Stimulated activated CD8-positive, alpha-beta memory T cell treated with anti-CD3 and anti-CD28 coated beads, Interleukin-7, amount 100 ng/mL, for 24 hours (primary cell): ENCODE data around the gene FLNC.

Experiments used
- DNase-seq: peaks from one replicate; pipeline ENCODE4 v3.0.0-alpha.2; 2020; ENCODE audit warnings: low read depth

Gene FLNC

DNA sequence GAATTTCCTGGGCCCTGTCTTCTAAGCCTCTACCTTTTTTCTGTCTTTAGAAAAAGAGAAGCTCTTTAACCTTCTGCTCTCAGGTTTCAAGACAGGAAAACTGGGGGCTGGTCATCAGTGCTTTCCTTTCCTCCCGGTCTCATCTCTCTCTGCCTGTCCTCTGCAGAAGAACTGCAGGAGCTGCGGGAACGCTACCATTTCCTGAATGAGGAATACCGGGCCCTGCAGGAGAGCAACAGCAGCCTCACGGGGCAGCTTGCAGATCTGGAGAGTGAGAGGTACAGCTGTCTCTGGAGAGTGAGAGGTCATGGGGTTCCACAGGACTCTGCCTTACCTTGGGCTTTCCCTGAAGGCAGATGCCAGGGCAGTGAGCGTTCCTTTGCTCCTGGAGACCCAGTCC, 25.7 kb upstream of the FLNC start:
- no peak for DNase-seq

DNA sequence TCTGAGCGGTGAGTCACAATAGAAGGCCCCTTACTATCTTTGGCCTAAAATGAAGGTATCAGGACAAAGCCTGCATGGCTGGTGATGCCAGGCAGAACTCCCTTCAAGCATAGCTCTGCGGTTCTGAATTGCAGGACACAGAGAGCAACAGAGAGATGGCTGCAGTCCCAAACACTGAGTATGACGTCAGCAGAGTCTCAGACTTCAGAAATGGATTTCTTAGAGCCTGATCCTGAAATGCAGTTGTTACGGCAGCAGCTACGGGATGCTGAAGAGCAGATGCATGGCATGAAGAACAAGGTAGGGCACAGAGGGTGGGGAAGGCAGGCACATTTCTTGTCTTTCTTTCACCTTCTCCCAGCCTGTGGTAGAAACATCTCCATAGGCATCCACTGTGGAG, 25.0 kb upstream of the FLNC start:
- no peak for DNase-seq

DNA sequence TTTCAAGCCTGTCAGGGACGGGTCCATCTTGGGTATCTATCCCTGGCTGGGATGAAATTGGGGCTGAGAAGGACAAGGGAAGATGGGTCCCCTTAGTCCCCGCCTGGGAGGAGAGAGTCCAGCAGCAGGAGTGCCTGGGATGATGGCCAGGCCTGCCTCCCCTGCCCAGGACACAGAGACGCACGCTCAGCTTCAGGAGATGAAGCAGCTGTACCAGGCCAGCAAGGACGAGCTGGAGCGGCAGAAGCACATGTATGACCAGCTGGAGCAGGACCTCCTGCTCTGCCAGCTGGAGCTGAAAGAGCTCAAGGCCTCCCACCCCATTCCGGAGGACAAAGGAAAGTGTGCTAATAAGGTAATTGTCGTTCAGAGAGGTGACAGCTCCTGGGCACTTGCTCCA, 23.0 kb upstream of the FLNC start:
- no peak for DNase-seq

DNA sequence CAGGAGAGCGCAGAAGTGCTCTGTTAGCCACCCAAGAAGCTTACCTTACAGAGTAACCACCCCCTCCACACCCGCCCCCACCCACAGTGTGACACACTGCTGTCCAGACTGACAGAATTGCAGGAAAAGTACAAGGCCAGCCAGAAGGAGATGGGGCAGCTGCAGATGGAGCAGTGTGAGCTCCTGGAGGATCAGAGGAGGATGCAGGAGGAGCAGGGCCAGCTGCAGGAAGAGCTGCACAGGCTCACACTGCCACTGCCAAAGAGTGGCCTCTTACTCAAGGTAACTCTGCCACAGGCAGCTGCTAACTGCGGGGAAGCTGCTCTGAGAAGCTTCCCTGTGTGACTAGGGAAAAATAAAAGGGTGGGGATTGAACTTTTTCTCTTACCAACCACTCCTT, 20.8 kb upstream of the FLNC start:
- DNase-seq = no peak

DNA sequence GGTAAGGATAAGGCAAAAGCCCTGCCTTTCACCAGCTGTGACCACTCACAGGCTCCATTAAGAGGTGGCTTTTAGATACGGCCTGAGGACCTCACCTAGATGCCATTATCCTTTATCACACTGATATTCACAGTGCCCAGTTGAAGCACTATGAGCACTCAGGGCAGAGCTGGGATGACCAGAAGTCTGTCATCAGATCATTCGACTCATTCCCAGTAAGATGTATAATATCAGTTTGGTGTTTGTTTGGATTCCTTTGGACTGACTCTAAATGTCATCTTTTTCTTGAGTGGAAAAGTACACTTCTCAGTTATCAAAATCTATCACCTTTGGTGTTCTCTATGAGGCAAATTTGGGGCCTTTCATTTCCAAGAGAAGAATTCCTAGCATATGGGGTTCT, 19.7 kb upstream of the FLNC start:
- DNase-seq = no peak

DNA sequence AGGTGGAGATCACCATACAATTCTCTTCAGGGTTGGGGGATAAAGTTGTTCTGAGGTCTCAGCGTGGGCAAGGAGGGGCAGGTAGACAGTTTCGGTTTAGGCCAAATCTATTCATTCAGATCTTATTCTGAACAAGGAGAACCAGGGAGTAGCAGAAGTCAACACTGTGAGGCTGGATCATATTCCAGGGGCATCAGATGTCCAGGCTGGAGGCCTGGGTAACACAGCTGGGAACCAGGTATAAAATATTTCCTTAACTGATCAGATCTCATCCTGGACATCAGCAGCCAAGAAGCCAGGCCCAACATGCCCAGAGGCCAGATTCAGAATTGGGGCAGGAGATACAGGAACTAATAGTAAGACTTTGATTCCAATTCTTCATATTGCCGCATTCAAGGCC, 19.2 kb upstream of the FLNC start:
- no peak for DNase-seq

DNA sequence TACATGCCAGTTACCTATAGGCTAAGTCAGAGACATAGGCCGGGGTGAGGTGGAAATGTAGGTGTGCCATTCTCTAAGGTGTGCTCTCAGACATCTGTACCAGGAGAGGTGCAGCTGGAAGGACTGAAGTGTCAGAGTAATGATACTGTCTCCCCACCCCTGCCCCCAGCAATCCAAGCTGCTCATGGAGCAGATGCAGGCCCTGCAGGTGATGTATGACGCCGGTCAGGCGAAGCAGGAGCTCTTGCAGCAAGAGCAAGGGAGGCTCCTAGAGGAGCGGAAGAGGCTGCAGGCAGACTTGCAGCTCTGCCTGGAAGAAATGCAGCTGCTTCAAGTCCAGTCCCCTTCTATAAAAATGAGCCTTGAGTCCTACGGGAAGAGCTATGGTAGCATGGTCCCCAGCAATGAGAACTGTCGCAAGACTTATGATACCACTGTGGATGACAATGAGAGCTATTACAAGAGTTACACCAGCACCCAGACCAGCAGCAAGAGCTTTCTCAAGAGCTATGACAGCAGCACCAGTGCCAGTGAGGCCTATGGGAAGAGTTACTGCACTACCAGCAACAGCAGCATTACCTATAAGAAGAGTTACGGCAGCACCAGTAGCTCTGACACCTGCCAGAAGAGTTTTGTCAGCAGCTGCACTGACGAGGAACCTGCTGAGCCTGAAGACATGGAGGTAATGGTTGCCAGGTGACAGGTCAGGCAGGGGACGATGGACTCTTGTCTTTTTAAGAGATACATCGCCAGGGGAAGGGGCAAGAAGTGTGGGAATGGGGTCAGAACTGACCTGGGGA, 18.4 kb upstream of the FLNC start:
- DNase-seq = no peak

DNA sequence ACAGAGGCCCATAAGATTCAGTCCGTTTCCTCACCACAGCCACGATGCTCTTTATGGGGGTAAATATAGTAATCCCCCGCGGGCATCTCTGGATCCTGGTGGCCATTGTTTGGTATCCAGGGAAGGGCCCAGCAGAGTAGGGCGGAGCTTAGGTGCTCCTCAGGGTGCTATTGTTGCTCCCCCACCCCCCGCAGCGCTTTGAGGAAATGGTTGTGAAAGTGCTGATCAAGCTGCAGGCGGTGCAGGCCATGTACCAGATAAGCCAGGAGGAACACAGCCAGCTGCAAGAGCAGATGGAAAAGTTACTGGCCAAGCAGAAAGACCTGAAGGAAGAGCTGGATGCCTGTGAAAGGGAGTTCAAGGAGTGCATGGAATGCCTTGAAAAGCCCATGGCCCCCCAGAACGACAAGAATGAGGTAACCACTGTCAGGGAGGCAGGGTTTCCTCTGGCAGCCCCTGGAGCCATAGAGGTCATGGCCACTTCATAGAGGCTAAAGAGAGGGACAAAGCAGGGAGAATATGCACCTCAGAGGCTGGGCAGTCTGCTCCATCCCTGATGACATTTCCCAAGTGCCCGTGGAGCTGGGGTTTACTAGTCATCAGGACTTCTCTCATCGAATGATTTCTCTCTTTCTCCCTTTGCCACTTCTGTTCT, 17.6 kb upstream of the FLNC start:
- no peak for DNase-seq

DNA sequence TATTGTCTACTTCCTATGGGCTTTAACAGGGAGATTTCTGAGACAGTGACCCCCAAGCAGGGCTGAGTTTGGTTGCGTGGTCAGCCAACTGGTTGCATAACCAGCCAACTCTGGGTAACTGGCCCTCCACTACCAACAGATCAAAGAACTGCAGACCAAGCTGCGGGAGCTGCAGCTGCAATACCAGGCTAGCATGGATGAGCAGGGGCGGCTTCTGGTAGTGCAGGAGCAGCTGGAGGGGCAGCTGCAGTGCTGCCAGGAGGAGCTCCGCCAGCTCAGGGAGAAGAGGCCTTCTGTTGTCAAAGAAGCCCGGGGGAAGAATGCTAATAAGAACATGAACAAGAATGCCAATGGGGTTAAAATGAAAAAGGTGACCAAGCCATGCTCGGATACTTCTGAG, 15.7 kb upstream of the FLNC start:
- no peak for DNase-seq

DNA sequence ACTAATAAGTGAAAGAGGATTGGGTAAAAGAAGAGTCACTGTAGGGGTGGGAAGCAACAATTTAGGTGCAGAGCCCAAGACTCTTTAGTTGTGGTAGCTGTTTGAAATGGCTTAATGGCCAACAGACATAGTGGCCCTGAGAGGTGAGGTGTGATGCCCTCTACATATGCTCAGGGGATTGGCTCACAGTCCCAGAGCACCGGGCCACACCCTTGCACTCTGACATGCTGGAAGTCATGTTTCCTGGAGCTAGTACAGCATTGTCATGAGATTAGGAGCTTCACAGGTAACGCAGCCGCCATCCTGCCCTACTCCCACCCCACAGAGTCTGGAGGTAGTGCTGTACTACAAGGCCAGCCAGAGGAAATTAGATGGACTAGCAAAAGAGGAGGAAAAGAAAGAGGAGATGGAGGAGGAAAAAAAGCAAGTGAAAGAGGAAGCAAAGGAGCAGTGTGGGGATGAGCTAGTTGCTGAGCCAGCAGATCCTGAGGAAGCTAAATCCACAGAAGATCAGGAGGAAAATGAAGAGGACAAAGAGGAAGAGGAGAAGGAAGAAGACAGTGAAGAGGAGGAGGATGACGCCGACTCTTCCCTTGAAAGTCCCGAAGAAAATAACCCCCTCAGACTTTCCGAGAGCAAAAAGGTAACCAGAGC, 14.8 kb upstream of the FLNC start:
- no peak for DNase-seq

DNA sequence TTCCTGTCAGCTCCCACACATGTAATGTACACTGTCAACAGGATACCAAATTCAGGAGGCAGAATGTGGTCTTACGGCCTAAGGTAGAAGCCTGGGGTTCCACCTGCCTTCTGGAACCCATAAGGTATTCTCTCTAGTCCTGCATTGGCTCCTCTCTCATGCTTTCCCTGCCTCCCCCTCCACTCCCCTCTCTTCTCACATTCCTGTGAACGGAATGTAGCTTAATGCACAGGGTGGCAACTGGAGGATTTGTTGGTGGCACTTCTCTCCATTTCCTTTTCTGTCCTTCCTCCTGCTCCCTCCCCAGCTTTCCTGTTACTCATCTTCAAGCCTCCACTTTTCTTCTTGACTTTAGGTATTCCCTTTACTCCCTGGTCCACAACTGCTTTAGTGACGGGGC, 11.5 kb upstream of the FLNC start:
- DNase-seq = no peak

DNA sequence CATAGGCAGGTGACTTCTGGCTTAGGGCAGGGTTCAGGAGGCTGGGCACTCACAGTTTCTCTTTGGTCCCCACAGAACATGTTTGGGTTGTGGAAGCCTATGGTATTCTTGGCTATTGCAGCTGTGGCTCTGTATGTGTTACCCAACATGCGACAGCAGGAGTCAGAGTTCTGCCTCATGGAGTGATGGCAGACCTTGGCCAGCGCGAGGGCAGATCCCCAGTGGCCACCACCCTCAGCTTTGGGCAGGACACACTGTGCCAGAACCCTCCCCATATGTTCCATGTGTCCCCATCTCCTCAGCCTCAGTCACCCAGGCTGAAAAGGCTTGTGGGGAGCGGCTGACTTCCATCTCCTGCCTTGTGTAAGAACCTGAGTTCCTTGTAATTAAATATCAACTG, 8.5 kb upstream of the FLNC start:
- DNase-seq = no peak

DNA sequence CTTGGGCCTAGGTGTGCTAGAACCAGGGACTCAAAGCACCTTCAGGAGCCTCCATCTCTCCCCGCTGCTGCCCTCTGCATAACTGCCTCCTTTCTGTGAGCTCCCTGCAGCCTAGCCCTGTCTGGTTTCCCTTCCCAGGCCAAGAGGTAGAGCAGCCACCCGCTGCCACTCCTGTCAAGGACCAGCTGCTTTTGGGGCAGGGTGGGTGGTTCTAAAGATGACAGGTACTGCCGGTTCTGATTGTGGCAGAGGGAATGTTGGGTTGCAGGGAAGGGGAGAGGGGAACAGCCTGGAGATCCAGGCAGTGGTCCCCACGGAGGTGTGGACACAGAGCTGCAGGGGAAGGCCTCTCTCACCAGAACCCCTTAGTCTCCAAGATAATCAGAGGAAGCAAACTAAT, 3.7 kb upstream of the FLNC start:
- DNase-seq = no peak

DNA sequence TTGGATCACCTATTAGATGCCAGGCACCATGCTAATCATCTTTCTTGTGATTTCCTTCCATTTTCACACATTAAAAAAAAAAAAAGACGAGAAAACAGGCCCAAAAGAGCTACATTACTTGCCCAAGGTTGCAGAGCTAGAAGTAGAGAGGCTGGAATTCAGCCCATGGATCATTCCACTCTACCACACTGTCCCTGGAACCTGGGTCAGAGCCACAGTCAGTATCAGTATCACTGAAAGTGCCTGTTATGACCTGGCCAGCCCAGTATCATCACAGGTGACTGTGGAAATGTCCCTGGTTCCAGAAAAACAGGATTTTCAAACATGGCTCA, 3.3 kb upstream of the FLNC start:
- DNase-seq = no peak

DNA sequence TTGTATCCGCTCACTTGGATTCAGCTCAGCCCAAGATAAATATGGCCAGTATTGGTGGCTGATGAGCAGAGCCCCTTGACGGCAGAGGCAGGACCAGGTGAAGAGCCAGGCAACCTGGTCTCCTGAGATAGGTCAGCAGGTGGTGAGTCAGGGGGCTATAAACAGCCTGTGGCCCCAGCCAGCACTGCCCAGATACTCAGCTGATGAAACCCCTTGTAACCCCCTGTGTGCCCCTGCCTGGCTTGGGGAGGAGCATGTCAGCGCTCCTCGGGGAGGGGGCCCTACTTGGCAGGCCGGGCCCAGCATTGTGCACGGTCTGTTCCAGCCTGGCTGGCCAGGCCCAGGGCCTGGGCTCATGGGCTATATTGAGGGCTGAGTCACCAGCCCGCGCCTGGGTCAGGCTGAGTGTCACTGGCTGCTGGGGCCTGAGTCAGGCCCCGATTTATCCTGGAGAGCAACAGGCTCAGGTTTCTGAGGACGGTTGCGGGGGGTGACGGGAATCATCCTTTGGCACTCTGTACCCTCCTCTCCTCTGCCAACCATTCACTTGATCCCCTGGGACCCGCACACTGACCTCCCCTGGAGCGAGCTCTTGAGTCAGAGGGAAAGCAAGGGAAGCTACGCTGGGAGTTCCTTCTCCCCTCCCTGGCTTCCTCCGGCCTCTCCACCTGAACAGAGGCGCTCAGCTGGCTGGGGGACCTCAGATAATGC, 2.8 kb upstream of the FLNC start:
- DNase-seq = no peak

DNA sequence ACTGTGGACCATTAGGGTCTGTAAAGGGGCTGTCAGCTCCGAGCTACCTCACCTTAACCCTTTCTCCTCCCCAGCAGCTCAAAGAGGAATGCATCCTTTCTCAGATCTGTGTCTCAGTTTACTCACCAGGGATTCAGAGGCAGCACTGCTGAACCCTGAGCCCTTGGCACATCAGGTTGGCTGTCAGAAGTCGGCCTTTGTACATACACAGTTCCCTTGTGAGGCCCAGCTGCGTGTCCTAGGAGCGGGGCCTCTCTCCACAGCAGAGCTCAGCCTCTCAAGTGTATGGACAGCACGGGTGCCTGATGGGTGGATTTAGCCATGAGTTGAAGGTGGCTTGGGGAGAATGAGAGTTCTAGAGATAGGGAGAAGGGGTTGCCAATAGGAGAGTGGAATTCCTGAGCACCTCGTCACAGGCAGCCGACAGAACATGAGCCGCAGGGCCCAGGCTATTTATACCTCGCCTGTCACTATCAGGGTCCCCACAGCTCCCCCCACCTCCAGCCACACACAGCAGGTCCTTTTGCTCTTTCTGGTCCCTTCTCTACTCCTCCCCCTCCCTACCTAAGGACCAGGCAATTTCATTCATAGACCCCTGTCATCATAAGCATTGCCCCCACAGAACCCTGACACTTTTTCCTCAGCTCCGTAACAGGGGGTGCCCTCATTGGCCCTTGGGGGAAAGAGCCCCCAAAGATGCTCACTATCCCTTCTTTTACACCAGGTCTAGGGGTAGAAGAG, 2.1 kb upstream of the FLNC start:
- DNase-seq = no peak

DNA sequence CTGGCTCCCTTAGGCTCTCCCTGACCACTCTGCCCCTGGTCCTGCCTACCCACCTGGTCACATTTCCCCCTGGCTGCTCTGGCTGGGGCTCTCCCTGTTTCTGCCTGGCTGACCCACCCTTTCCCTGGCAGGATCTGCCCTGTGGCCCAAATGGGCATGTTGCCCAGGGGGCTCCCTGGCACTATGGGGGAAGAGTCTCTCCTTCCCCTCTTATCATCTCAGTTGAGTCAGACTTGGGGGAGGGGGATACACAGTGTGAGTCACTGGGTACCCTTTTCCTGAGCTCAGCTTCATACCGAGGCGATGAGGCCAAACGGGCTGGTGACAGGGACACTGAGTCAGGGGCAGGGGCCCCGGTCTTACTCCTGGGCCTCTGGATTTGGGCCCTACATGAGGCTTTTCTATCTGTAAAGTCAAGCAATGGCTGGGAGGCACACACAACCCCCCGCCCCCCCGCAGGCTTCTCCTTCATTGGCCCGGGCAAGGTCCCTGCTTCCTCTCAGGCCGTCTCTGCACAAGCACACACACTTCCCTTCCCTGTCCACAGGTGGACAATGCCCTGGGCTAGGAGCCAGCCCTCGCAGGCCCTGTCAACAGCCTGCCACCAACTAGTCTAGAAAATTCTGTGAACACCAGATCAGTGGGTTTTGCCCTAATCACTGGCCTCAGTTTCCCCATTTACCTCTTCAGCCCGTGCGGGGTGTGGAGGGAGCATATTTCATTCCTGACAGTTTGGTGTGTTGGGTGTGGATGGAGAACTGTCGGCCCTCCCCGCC, 627 bp upstream of the FLNC start:
- DNase-seq = no peak

DNA sequence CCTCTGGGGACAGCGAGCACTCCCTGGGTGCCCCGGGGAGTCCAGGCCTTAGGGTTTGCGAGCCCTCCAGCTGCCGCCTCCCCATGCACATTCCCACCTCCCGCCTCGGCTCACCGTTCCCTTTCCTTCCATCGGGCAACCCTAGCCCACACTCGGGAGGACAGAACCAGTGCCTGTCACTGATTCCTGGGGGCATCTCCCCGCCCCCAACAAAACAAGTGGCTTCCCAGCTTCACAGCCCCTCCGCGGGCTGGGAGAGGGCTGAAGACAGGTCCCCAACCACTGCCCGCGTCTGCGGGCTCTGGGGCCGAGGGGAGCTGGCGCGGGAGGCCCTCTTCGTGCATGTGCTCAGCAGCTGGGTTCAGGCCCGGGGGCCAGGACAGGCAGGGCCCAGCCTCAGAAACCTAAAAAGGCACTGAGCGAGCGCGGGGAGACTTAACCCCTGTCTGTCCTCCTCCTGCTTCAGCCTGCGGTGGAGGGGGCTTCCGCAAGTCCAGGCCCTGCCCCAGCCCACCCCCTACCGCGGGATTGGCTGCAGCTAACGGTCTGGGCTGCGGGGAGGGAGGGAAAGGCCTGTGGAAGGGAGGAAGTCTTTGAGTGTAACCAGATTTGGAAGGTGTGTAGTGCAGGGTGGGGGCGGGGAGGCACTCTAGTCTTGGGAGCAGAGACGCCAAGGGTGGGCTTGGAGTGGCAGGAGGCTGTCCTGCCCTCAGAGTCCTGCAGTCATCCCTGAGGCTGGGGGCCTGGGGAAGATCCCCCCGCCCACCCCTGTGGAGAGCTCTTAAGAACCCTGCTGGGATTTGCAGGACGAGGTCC, 1.2 kb downstream of the FLNC start:
- DNase-seq = no peak

DNA sequence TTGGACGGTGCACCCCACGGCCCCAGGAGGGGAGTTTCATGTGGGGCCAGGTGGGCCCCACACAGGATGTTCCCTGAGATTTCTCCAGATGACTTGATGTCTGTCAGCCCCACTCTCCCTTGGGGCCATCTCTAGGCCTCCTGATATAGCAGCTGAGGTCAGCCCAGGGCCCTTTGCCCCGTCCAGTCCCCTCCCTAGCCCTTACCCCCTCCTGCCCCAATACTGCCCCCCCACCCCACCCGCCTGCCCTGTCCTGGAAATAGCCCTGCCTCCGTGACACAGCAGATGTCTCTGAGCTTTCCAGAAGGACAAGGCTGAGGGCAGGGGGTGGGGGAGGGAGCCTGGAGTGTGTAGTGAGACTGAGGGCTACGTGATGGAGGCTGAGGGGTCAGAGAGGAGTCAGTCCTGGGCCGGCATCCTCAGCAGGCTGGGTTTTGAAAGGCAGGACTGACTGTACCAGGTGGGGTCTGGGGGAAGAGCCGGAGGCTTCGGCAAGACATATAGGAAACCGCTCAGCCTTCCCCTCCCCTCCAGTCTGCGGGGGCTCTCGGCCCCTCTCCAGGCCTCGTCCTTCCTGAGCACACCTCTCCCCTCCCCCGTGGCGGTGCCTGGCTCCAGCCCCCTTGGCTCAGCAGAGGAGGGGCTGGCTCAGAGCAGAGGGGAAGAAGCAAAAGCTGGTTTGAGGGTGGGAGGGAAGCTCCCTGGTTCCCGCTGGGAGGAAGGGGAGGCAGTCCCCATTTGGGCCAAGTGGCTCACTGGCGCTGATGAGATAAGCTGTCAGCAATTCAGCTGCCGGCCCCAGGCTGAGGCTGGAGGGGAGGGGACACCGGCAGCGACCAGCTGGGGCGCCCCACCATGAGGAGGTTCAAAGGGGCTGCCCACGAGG, 2.0 kb downstream of the FLNC start:
- no peak for DNase-seq

DNA sequence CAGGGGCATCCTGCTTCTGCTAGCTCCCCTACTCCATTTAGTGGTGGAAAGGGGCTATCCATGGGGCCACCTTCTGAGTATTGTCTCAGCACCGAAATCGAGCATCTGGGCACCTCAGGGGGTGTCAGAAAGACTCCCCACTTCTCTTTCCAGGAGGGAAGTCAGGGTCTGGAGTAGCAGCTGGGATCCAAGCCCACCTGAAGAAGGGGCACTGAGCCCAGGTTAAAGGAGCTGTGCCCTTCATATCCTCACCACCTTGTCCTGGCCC, 2.6 kb downstream of the FLNC start:
- DNase-seq = no peak
